HG03159 (cell line): ENCODE results near the gene HRH4.

Experiments used
- ATAC-seq: cut with Tn5 transposase; IDR thresholded peaks from one replicate; pipeline ENCODE4 v1.9.1; 2021; ENCODE audit warnings: mild to moderate bottlenecking, moderate library complexity; ENCODE audit not compliant: unreplicated experiment

The HRH4 gene

GRCh38 chr18:24462838-24463775, 2.7 kb downstream of the HRH4 start:
- no peak for ATAC-seq

- ATAC-seq: no peak
Observed at GRCh38 chr18:24465486-24465885, 5.0 kb downstream of the HRH4 start.

- ATAC-seq: no peak
Observed at GRCh38 chr18:24466771-24467170, 6.3 kb downstream of the HRH4 start.

- ATAC-seq: no peak
Observed at GRCh38 chr18:24470022-24470618, 9.7 kb downstream of the HRH4 start.

- ATAC-seq: no peak
Observed at GRCh38 chr18:24470805-24471204, 10.4 kb downstream of the HRH4 start.

GRCh38 chr18:24472591-24472990, 12.2 kb downstream of the HRH4 start:
- no peak for ATAC-seq

GRCh38 chr18:24474406-24474805, 14.0 kb downstream of the HRH4 start:
- ATAC-seq: no peak

GRCh38 chr18:24475926-24476589, 15.6 kb downstream of the HRH4 start:
- no peak for ATAC-seq

- ATAC-seq: no peak
Observed at GRCh38 chr18:24479371-24479770, 18.9 kb downstream of the HRH4 start.

- ATAC-seq: no peak
Observed at GRCh38 chr18:24482821-24483220, 22.4 kb downstream of the HRH4 start.

GRCh38 chr18:24485681-24486080, 25.2 kb downstream of the HRH4 start:
- ATAC-seq: no peak

GRCh38 chr18:24486684-24487083, 26.2 kb downstream of the HRH4 start:
- no peak for ATAC-seq

- ATAC-seq: no peak
Observed at GRCh38 chr18:24488824-24489493, 28.5 kb downstream of the HRH4 start.

- ATAC-seq: no peak
Observed at GRCh38 chr18:24490539-24490938, 30.1 kb downstream of the HRH4 start.

- ATAC-seq: peak; percentile 79
Observed at GRCh38 chr18:24491927-24492834, 31.7 kb downstream of the HRH4 start.

GRCh38 chr18:24494586-24494985, 34.1 kb downstream of the HRH4 start:
- no peak for ATAC-seq

GRCh38 chr18:24497031-24497754, 36.8 kb downstream of the HRH4 start:
- ATAC-seq: no peak

- no peak for ATAC-seq
Observed at GRCh38 chr18:24499814-24500213, 39.4 kb downstream of the HRH4 start.

GRCh38 chr18:24500217-24500616, 39.8 kb downstream of the HRH4 start:
- no peak for ATAC-seq

GRCh38 chr18:24500766-24501165, 40.3 kb downstream of the HRH4 start:
- ATAC-seq: no peak
